Measurements from ENCODE around the gene UNC13C.

GRCh38 chr15:54197995-54198394 is 219.8 kb downstream of the UNC13C start:
- TF ChIP-seq CTCF (IDR thresholded peaks at IDR 0.05; ENCODE audit: poor library complexity, severe bottlenecking) (no peak), RAD21 (conservative IDR thresholded peaks at IDR 0.05) (no peak)

Data from neural cell (in vitro differentiated cells).